OCI-LY7 (cell line): ENCODE measurements around the gene TNS2.

Experiments
- CTCF ChIP-seq: fragments of 200-600 bp; sonication (generic); conservative IDR thresholded peaks from 2 replicates; pipeline ENCODE4 v1.5.1; 2014; ENCODE audit warnings: mild to moderate bottlenecking, antibody characterized with exemption, low read length, moderate library complexity, mixed read lengths
- EZH2phosphoT487 ChIP-seq: fragments of 200-600 bp; sonication (generic); IDR thresholded peaks from 2 replicates; pipeline ENCODE4 v1.6.1; 2018; ENCODE audit warnings: low read depth, borderline replicate concordance, mild to moderate bottlenecking, mixed run types, antibody characterized with exemption, low read length, moderate library complexity, mixed read lengths

GRCh38 chr12:53097207-53097563 lies 47.3 kb downstream of the TNS2 start:
- TF ChIP-seq CTCF (no peak), EZH2phosphoT487 (no peak)
